ENCODE measurements around the gene FILIP1L. TPM values are rescaled to one million over a fixed set of nuclear protein-coding genes. Genes with fewer than 3 reads are reported as not detected.

The FILIP1L gene
- polyA plus RNA-seq, 1 donor (not counting 4 experiments of a cell fraction or from before 2014, with no cell fraction given), result 14.7 TPM

- FAIRE-seq (no peak), DNase-seq (ENCODE audit: low read depth, low spot score) (no peak)
- peaks cover 2% of the 10 kb centered on the region for H3K9me1 ChIP-seq (ENCODE audit: control insufficient read depth, extremely low read depth, insufficient read depth, low read length)
- H3K4me2 ChIP-seq (ENCODE audit: control insufficient read depth, extremely low read depth, insufficient read depth, low read depth, low read length), result no peak overlapping the region
- no peaks in the 10 kb centered on the region for H3K27me3 ChIP-seq (ENCODE audit: control insufficient read depth, extremely low read depth, insufficient read depth, low read length)
- no peak overlapping the region for H2AFZ ChIP-seq (ENCODE audit: control insufficient read depth, low read length)
- TF ChIP-seq CTCF (optimal IDR thresholded peaks at IDR 0.05 in 1 of 3, IDR thresholded peaks at IDR 0.05 in 1 of 3, conservative IDR thresholded peaks at IDR 0.05 in 1 of 3; ENCODE audit: extremely low read depth in 1 of 3, insufficient read depth in 2 of 3, low read length in 3 of 3) (no peak), EZH2 (IDR thresholded peaks at IDR 0.05; ENCODE audit: low read length) (no peak)
- H3K36me3 ChIP-seq (ENCODE audit: control insufficient read depth in 2 of 2, extremely low read depth in 1 of 2, insufficient read depth in 2 of 2, low read length in 2 of 2), result peaks cover 14 to 24% of the 10 kb centered on the region in 2 experiments
- H3K9ac ChIP-seq (ENCODE audit: control insufficient read depth, extremely low read depth, insufficient read depth, low read length), result no peak overlapping the region
- peaks cover 41% of the 10 kb centered on the region for H3K79me2 ChIP-seq (ENCODE audit: control insufficient read depth, insufficient read depth, low read length)
- dilution Hi-C loops (cut with MboI; ENCODE audit: extremely low pct_ligation_motif_present, low sequenced_read_pairs), result no loop called here
- no peaks in the 10 kb centered on the region for H3K9me3 ChIP-seq (ENCODE audit: control insufficient read depth, low read depth, low read length)
- peaks cover 15% of the 10 kb centered on the region for H3K4me1 ChIP-seq (ENCODE audit: control insufficient read depth, extremely low read depth, insufficient read depth, low read length)
- no peak overlapping the region for H3K27ac ChIP-seq (ENCODE audit: control insufficient read depth, insufficient read depth, low read length)
- no peaks in the 10 kb centered on the region for H4K20me1 ChIP-seq (ENCODE audit: control insufficient read depth, extremely low read depth, insufficient read depth, low read length)
- H3K4me3 ChIP-seq (ENCODE audit: control insufficient read depth in 2 of 3, extremely low read depth in 1 of 3, insufficient read depth in 2 of 3, low read depth in 1 of 3, low read length in 3 of 3), result no peak overlapping the region
Measured at GRCh38 chr3:99863002-99863401, 251.3 kb downstream of the FILIP1L start.

GRCh38 chr3:99862208-99862607 lies 252.1 kb downstream of the FILIP1L start:
- Histone ChIP-seq H3K79me2 (ENCODE audit: control insufficient read depth, insufficient read depth, low read length) (peaks cover 41% of the 10 kb centered on the region), H2AFZ (ENCODE audit: control insufficient read depth, low read length) (no peak overlapping the region), H3K27me3 (ENCODE audit: control insufficient read depth, extremely low read depth, insufficient read depth, low read length) (no peaks in the 10 kb centered on the region), H3K36me3 (ENCODE audit: control insufficient read depth in 2 of 2, extremely low read depth in 1 of 2, insufficient read depth in 2 of 2, low read length in 2 of 2) (peaks cover 16 to 24% of the 10 kb centered on the region in 2 experiments), H3K4me3 (ENCODE audit: control insufficient read depth in 2 of 3, extremely low read depth in 1 of 3, insufficient read depth in 2 of 3, low read depth in 1 of 3, low read length in 3 of 3) (no peak overlapping the region), H3K4me1 (ENCODE audit: control insufficient read depth, extremely low read depth, insufficient read depth, low read length) (peaks cover 15% of the 10 kb centered on the region), H3K9ac (ENCODE audit: control insufficient read depth, extremely low read depth, insufficient read depth, low read length) (no peak overlapping the region), H4K20me1 (ENCODE audit: control insufficient read depth, extremely low read depth, insufficient read depth, low read length) (no peaks in the 10 kb centered on the region), H3K27ac (ENCODE audit: control insufficient read depth, insufficient read depth, low read length) (no peak overlapping the region), H3K4me2 (ENCODE audit: control insufficient read depth, extremely low read depth, insufficient read depth, low read depth, low read length) (no peak overlapping the region), H3K9me3 (ENCODE audit: control insufficient read depth, low read depth, low read length) (no peaks in the 10 kb centered on the region), H3K9me1 (ENCODE audit: control insufficient read depth, extremely low read depth, insufficient read depth, low read length) (peaks cover 2% of the 10 kb centered on the region)
- TF ChIP-seq CTCF (optimal IDR thresholded peaks at IDR 0.05 in 1 of 3, IDR thresholded peaks at IDR 0.05 in 1 of 3, conservative IDR thresholded peaks at IDR 0.05 in 1 of 3; ENCODE audit: extremely low read depth in 1 of 3, insufficient read depth in 2 of 3, low read length in 3 of 3) (no peak), EZH2 (IDR thresholded peaks at IDR 0.05; ENCODE audit: low read length) (no peak)
- dilution Hi-C loops (cut with MboI; ENCODE audit: extremely low pct_ligation_motif_present, low sequenced_read_pairs), result no loop called here
- DNase-seq (ENCODE audit: low read depth, low spot score) (no peak), FAIRE-seq (no peak)

All from keratinocyte (primary cell).